Measurements from ENCODE around the gene IL17RB.

Gene IL17RB

GRCh38 chr3:53884623-53885022 lies 38.3 kb downstream of the IL17RB start:
- Histone ChIP-seq H3K27me3 (ENCODE audit: control insufficient read depth in 2 of 2, insufficient read depth in 2 of 2, low read length in 2 of 2) (no peaks in the 10 kb centered on the region), H3K9me3 (ENCODE audit: control insufficient read depth in 2 of 2, low read length in 2 of 2) (no peaks in the 10 kb centered on the region), H3K9ac (ENCODE audit: low read depth in 1 of 2, low read length in 2 of 2) (no peak overlapping the region), H3K36me3 (ENCODE audit: control insufficient read depth in 2 of 2, insufficient read depth in 2 of 2, low read length in 2 of 2) (peaks cover 18 to 34% of the 10 kb centered on the region in 2 donors), H3K4me3 (ENCODE audit: low read length in 2 of 2) (no peak overlapping the region), H3K27ac (ENCODE audit: low read depth in 2 of 2, low read length in 2 of 2) (no peak overlapping the region), H3K4me1 (ENCODE audit: control insufficient read depth in 2 of 2, insufficient read depth in 2 of 2, low read length in 2 of 2) (peaks cover 11 to 17% of the 10 kb centered on the region in 2 donors)

GRCh38 chr3:53885239-53885638 lies 38.9 kb downstream of the IL17RB start:
- H3K4me1 ChIP-seq (ENCODE audit: control insufficient read depth in 2 of 2, insufficient read depth in 2 of 2, low read length in 2 of 2) = peaks cover 11 to 21% of the 10 kb centered on the region in 2 donors
- no peak overlapping the region for H3K27ac ChIP-seq (ENCODE audit: low read depth in 2 of 2, low read length in 2 of 2)
- H3K4me3 ChIP-seq (ENCODE audit: low read length in 2 of 2) = no peak overlapping the region
- H3K27me3 ChIP-seq (ENCODE audit: control insufficient read depth in 2 of 2, insufficient read depth in 2 of 2, low read length in 2 of 2) = no peaks in the 10 kb centered on the region
- H3K9ac ChIP-seq (ENCODE audit: low read depth in 1 of 2, low read length in 2 of 2) = no peak overlapping the region
- no peaks in the 10 kb centered on the region for H3K9me3 ChIP-seq (ENCODE audit: control insufficient read depth in 2 of 2, low read length in 2 of 2)
- peaks cover 14 to 31% of the 10 kb centered on the region in 2 donors for H3K36me3 ChIP-seq (ENCODE audit: control insufficient read depth in 2 of 2, insufficient read depth in 2 of 2, low read length in 2 of 2)

- no peak overlapping the region for H3K9ac ChIP-seq (ENCODE audit: low read depth in 1 of 2, low read length in 2 of 2)
- no peak overlapping the region for H3K4me3 ChIP-seq (ENCODE audit: low read length in 2 of 2)
- peaks cover 6 to 19% of the 10 kb centered on the region in 2 donors for H3K4me1 ChIP-seq (ENCODE audit: control insufficient read depth in 2 of 2, insufficient read depth in 2 of 2, low read length in 2 of 2)
- H3K9me3 ChIP-seq (ENCODE audit: control insufficient read depth in 2 of 2, low read length in 2 of 2) = no peaks in the 10 kb centered on the region
- peaks cover 14 to 31% of the 10 kb centered on the region in 2 donors for H3K36me3 ChIP-seq (ENCODE audit: control insufficient read depth in 2 of 2, insufficient read depth in 2 of 2, low read length in 2 of 2)
- no peak overlapping the region for H3K27ac ChIP-seq (ENCODE audit: low read depth in 2 of 2, low read length in 2 of 2)
- H3K27me3 ChIP-seq (ENCODE audit: control insufficient read depth in 2 of 2, insufficient read depth in 2 of 2, low read length in 2 of 2) = no peaks in the 10 kb centered on the region
Observed at GRCh38 chr3:53887446-53887845, 41.1 kb downstream of the IL17RB start.

GRCh38 chr3:53888232-53888631 lies 41.9 kb downstream of the IL17RB start:
- Histone ChIP-seq H3K27ac (ENCODE audit: low read depth in 2 of 2, low read length in 2 of 2) (no peak overlapping the region), H3K36me3 (ENCODE audit: control insufficient read depth in 2 of 2, insufficient read depth in 2 of 2, low read length in 2 of 2) (peaks cover 14 to 31% of the 10 kb centered on the region in 2 donors), H3K4me1 (ENCODE audit: control insufficient read depth in 2 of 2, insufficient read depth in 2 of 2, low read length in 2 of 2) (peaks cover 6 to 19% of the 10 kb centered on the region in 2 donors), H3K9me3 (ENCODE audit: control insufficient read depth in 2 of 2, low read length in 2 of 2) (no peaks in the 10 kb centered on the region), H3K27me3 (ENCODE audit: control insufficient read depth in 2 of 2, insufficient read depth in 2 of 2, low read length in 2 of 2) (no peaks in the 10 kb centered on the region), H3K4me3 (ENCODE audit: low read length in 2 of 2) (no peak overlapping the region), H3K9ac (ENCODE audit: low read depth in 1 of 2, low read length in 2 of 2) (no peak overlapping the region)

GRCh38 chr3:53890726-53891475 lies 44.5 kb downstream of the IL17RB start:
- peaks cover 6 to 28% of the 10 kb centered on the region in 2 donors for H3K4me1 ChIP-seq (ENCODE audit: control insufficient read depth in 2 of 2, insufficient read depth in 2 of 2, low read length in 2 of 2)
- H3K27ac ChIP-seq (ENCODE audit: low read depth in 2 of 2, low read length in 2 of 2) = peak overlapping the region; percentile 97 to 99
- H3K9ac ChIP-seq (ENCODE audit: low read depth in 1 of 2, low read length in 2 of 2) = peak overlapping the region; percentile 95 to 98
- H3K27me3 ChIP-seq (ENCODE audit: control insufficient read depth in 2 of 2, insufficient read depth in 2 of 2, low read length in 2 of 2) = no peaks in the 10 kb centered on the region
- H3K36me3 ChIP-seq (ENCODE audit: control insufficient read depth in 2 of 2, insufficient read depth in 2 of 2, low read length in 2 of 2) = peaks cover 8 to 12% of the 10 kb centered on the region in 2 donors
- no peaks in the 10 kb centered on the region for H3K9me3 ChIP-seq (ENCODE audit: control insufficient read depth in 2 of 2, low read length in 2 of 2)
- peak overlapping the region; percentile 88 to 97 for H3K4me3 ChIP-seq (ENCODE audit: low read length in 2 of 2)

- Histone ChIP-seq H3K4me3 (ENCODE audit: low read length in 2 of 2) (peak within 1 kb of the TSS; percentile 88 to 97), H3K9ac (ENCODE audit: low read depth in 1 of 2, low read length in 2 of 2) (peak within 1 kb of the TSS; percentile 95 to 98), H3K36me3 (ENCODE audit: control insufficient read depth in 2 of 2, insufficient read depth in 2 of 2, low read length in 2 of 2) (peaks cover 7 to 9% of the 10 kb centered on the region in 2 donors), H3K27me3 (ENCODE audit: control insufficient read depth in 2 of 2, insufficient read depth in 2 of 2, low read length in 2 of 2) (no peaks in the 10 kb centered on the region), H3K27ac (ENCODE audit: low read depth in 2 of 2, low read length in 2 of 2) (peak within 1 kb of the TSS; percentile 97 to 99), H3K4me1 (ENCODE audit: control insufficient read depth in 2 of 2, insufficient read depth in 2 of 2, low read length in 2 of 2) (peaks cover 6 to 28% of the 10 kb centered on the region in 2 donors), H3K9me3 (ENCODE audit: control insufficient read depth in 2 of 2, low read length in 2 of 2) (no peaks in the 10 kb centered on the region)
Observed at GRCh38 chr3:53891497-53892285, 45.3 kb downstream of the IL17RB start, which contains the start of gene SELENOK. Gene SELENOK, minus strand, starts transcription at chr3:53891859.

- Histone ChIP-seq H3K9me3 (ENCODE audit: control insufficient read depth in 2 of 2, low read length in 2 of 2) (no peaks in the 10 kb centered on the region), H3K4me3 (ENCODE audit: low read length in 2 of 2) (peak overlapping the region; percentile 88 to 97), H3K9ac (ENCODE audit: low read depth in 1 of 2, low read length in 2 of 2) (peak overlapping the region; percentile 65 to 76), H3K36me3 (ENCODE audit: control insufficient read depth in 2 of 2, insufficient read depth in 2 of 2, low read length in 2 of 2) (peaks cover 3 to 4% of the 10 kb centered on the region in 2 donors), H3K27me3 (ENCODE audit: control insufficient read depth in 2 of 2, insufficient read depth in 2 of 2, low read length in 2 of 2) (peaks cover 0 to 5% of the 10 kb centered on the region in 2 donors), H3K27ac (ENCODE audit: low read depth in 2 of 2, low read length in 2 of 2) (peak overlapping the region; percentile 97 to 99), H3K4me1 (ENCODE audit: control insufficient read depth in 2 of 2, insufficient read depth in 2 of 2, low read length in 2 of 2) (peaks cover 6 to 28% of the 10 kb centered on the region in 2 donors)
Observed at GRCh38 chr3:53892286-53892637, 45.9 kb downstream of the IL17RB start.

GRCh38 chr3:53899750-53900149 lies 53.4 kb downstream of the IL17RB start:
- Histone ChIP-seq H3K9me3 (ENCODE audit: control insufficient read depth in 2 of 2, low read length in 2 of 2) (no peaks in the 10 kb centered on the region), H3K27me3 (ENCODE audit: control insufficient read depth in 2 of 2, insufficient read depth in 2 of 2, low read length in 2 of 2) (peaks cover 0 to 10% of the 10 kb centered on the region in 2 donors)

GRCh38 chr3:53900666-53901331 lies 54.4 kb downstream of the IL17RB start:
- peak overlapping the region in 1 of 2 donors; percentile 26 for H3K9ac ChIP-seq (ENCODE audit: low read depth in 1 of 2, low read length in 2 of 2)
- H3K27ac ChIP-seq (ENCODE audit: low read depth in 2 of 2, low read length in 2 of 2) = peak overlapping the region; percentile 35 to 65
- peaks cover 0 to 10% of the 10 kb centered on the region in 2 donors for H3K27me3 ChIP-seq (ENCODE audit: control insufficient read depth in 2 of 2, insufficient read depth in 2 of 2, low read length in 2 of 2)
- H3K9me3 ChIP-seq (ENCODE audit: control insufficient read depth in 2 of 2, low read length in 2 of 2) = no peaks in the 10 kb centered on the region
- peaks cover 6 to 15% of the 10 kb centered on the region in 2 donors for H3K4me1 ChIP-seq (ENCODE audit: control insufficient read depth in 2 of 2, insufficient read depth in 2 of 2, low read length in 2 of 2)
- H3K36me3 ChIP-seq (ENCODE audit: control insufficient read depth in 2 of 2, insufficient read depth in 2 of 2, low read length in 2 of 2) = no peaks in the 10 kb centered on the region
- no peak overlapping the region for H3K4me3 ChIP-seq (ENCODE audit: low read length in 2 of 2)

More at GRCh38 chr3:53899750-53900149, 53.4 kb downstream of the IL17RB start:
- H3K4me1 ChIP-seq (ENCODE audit: control insufficient read depth in 2 of 2, insufficient read depth in 2 of 2, low read length in 2 of 2) = peaks cover 6 to 23% of the 10 kb centered on the region in 2 donors
- H3K27ac ChIP-seq (ENCODE audit: low read depth in 2 of 2, low read length in 2 of 2) = peak overlapping the region in 1 of 2 donors; percentile 37
- H3K4me3 ChIP-seq (ENCODE audit: low read length in 2 of 2) = no peak overlapping the region
- no peak overlapping the region for H3K9ac ChIP-seq (ENCODE audit: low read depth in 1 of 2, low read length in 2 of 2)
- no peaks in the 10 kb centered on the region for H3K36me3 ChIP-seq (ENCODE audit: control insufficient read depth in 2 of 2, insufficient read depth in 2 of 2, low read length in 2 of 2)

Data from mucosa of rectum (tissue), 2 donors.